ENCODE results near the gene MAPK6. TPM values are rescaled to one million over a fixed set of nuclear protein-coding genes. Genes with fewer than 3 reads are reported as not detected.

Gene MAPK6
- total and polyA plus RNA-seq, 2 of the 4 experiments (the other 2 are of a cell fraction) = 22.6 to 60.6 TPM

GRCh38 chr15:51969728-51970127, 49.3 kb upstream of the MAPK6 start:
- Histone ChIP-seq H4K20me1 (ENCODE audit: insufficient read depth, low read length) (peaks cover 19% of the 10 kb centered on the region; the same call in 1 of the 2 replicates), H3K9ac (ENCODE audit: low read depth, low read length) (no peak overlapping the region), H3K27ac (ENCODE audit: insufficient read depth, low read length) (no peak overlapping the region), H3K9me3 (ENCODE audit: control insufficient read depth, insufficient read depth, low read length) (no peaks in the 10 kb centered on the region), H2BK20ac (ENCODE audit: low read depth, low read length) (no peak overlapping the region), H3K79me1 (ENCODE audit: low read depth in 1 of 2, low read length in 2 of 2) (peaks cover 24 to 60% of the 10 kb centered on the region in 2 experiments), H3K27me3 (ENCODE audit: control insufficient read depth, insufficient read depth, low read length) (no peaks in the 10 kb centered on the region), H2BK15ac (ENCODE audit: low read depth, low read length) (no peak overlapping the region), H3K23ac (ENCODE audit: low read depth, low read length) (no peak overlapping the region), H3K4me1 (ENCODE audit: control insufficient read depth, insufficient read depth, low read length) (0 out of 2 replicates have a peak, but pooled peaks cover 2% of the 10 kb centered on the region), H3K18ac (ENCODE audit: low read depth, low read length) (no peak overlapping the region), H3K56ac (ENCODE audit: extremely low read depth, insufficient read depth, low read length) (no peak overlapping the region), H2AK9ac (replicated peaks; ENCODE audit: low read depth, low read length, poor library complexity) (no peak overlapping the region), H2AFZ (replicated peaks; ENCODE audit: low read length, poor library complexity) (no peak overlapping the region), H2BK5ac (ENCODE audit: low read depth, low read length, poor library complexity, severe bottlenecking) (no peak overlapping the region), H4K91ac (ENCODE audit: insufficient read depth, low read depth, low read length) (no peak overlapping the region), H2AK5ac (ENCODE audit: low read depth, low read length) (no peak overlapping the region), H4K8ac (ENCODE audit: low read depth in 2 of 2, low read length in 2 of 2) (no peak overlapping the region), H3K4ac (ENCODE audit: low read depth, low read length) (no peak overlapping the region), H3K4me2 (ENCODE audit: low read depth, low read length) (peak overlapping the region; percentile 42; the same call in 1 of the 2 replicates), H3K4me3 (ENCODE audit: insufficient read depth, low read depth, low read length) (no peak overlapping the region), H3K36me3 (ENCODE audit: control insufficient read depth, insufficient read depth, low read length) (peaks cover 2% of the 10 kb centered on the region; the same call in 1 of the 2 replicates), H3K9me1 (ENCODE audit: insufficient read depth, low read length) (peaks cover 9% of the 10 kb centered on the region; the same call in 1 of the 2 replicates), H2BK120ac (ENCODE audit: low read depth, low read length) (no peak overlapping the region), H3K14ac (replicated peaks; ENCODE audit: low read depth, low read length) (no peak overlapping the region), H4K5ac (ENCODE audit: low read depth, low read length) (no peak overlapping the region)
- in situ Hi-C loops (cut with MboI; ENCODE audit: low sequenced_read_pairs) = loop anchor here (10.0 kb wide), 1 partner anchor 245 kb away; no protein-coding TSS in a partner anchor
- ATAC-seq (ENCODE audit: low read depth) = no peak
- ChIA-PET POLR2A (ENCODE audit: unreplicated experiment) (no interaction called here), CTCF (no interaction called here)
- TF ChIP-seq MAFK (IDR thresholded peaks at IDR 0.05; ENCODE audit: low read depth, low read length) (no peak), MXI1 (IDR thresholded peaks at IDR 0.05; ENCODE audit: borderline replicate concordance, low read depth, low read length) (no peak), RCOR1 (IDR thresholded peaks at IDR 0.05; ENCODE audit: insufficient replicate concordance, low read length) (no peak), RAD21 (IDR thresholded peaks at IDR 0.05; ENCODE audit: low read length) (no peak), NFE2L2 (IDR thresholded peaks at IDR 0.05; ENCODE audit: low read depth, low read length) (no peak), SMC3 (IDR thresholded peaks at IDR 0.05; ENCODE audit: low read depth, low read length) (no peak), CTCF (conservative IDR thresholded peaks at IDR 0.05; ENCODE audit: low read depth, low read length) (no peak), MAZ (IDR thresholded peaks at IDR 0.05; ENCODE audit: borderline replicate concordance, low read depth, low read length) (no peak)
- dilution Hi-C loops (cut with HindIII; ENCODE audit: low sequenced_read_pairs, unreplicated experiment) = no loop called here
- WGBS, 2 experiments (ENCODE audit: extremely low coverage in 2 of 2, insufficient read length in 1 of 2) = no CpG with 5 or more reads among the region's 4 CpGs
- BruUV-seq (replicated peaks) = no TSS peak
- peak; percentile 23 for DNase-seq
- intact Hi-C loops (cut with micrococcal nuclease) = loop anchor here (2.0 kb wide), 1 partner anchor 49 kb away; the partner anchor contains the start of gene MAPK6

Data from IMR-90 (cell line).